Pancreas (tissue), 10 donors: ENCODE data around the gene AP3D1. TPM values are rescaled to one million over a fixed set of nuclear protein-coding genes. Genes with fewer than 3 reads are reported as not detected.

Experiments
- ATAC-seq, 4 donors: fragments of 200-7000 bp; cut with Tn5 transposase; one replicate each; pipeline versions ENCODE4 v1.8.0 to v1.9.1; 2020; ENCODE audit warnings: mild to moderate bottlenecking in 4 of 4, moderate library complexity in 4 of 4
- DNase-seq, 6 donors: peaks; one replicate each; pipeline ENCODE4 v3.0.0-alpha.2; 2020
- FAIRE-seq: peaks from 2 replicates; lab custom pipeline; 2012; peaks lifted over from hg19 to GRCh38; lab: Jason Lieb, UNC
- H3K27ac ChIP-seq, 4 donors: fragments of 200-600 bp; sonication (generic); 1 replicate in 3 of 4; 2 replicates in 1 of 4; pipeline versions ENCODE4 v1.5.0 to v1.8.0; 2020
- H3K27me3 ChIP-seq, 4 donors: fragments of 200-600 bp; one replicate each; pipeline ENCODE4 v1.8.0; 2021
- H3K36me3 ChIP-seq, 3 donors: fragments of 200-600 bp; sonication (generic) in 1 of 3; one replicate each; pipeline versions ENCODE4 v1.5.0 to v1.8.0; 2020 to 2021
- H3K4me1 ChIP-seq, 3 donors: fragments of 200-600 bp; one replicate each; pipeline ENCODE4 v1.8.0; 2021
- H3K4me3 ChIP-seq, 4 donors: fragments of 200-600 bp; sonication (generic) in 2 of 4; one replicate each; pipeline versions ENCODE4 v1.5.0 to v1.8.0; 2020 to 2021
- H3K9me3 ChIP-seq, 4 donors: fragments of 200-600 bp; one replicate each; pipeline ENCODE4 v1.8.0; 2021
- WGBS, 2 donors: extraction: QIAGEN DNeasy Blood & Tissue Kit; methylation state at CpG; one replicate each; pipeline ENCODE4 v1.1.7; 2013; 5-methylcytosine and 5-hydroxymethylcytosine counted together
- intact Hi-C, 3 donors: fragments of 100-400 bp; cut with DNase I; formaldehyde crosslinking; loops; one replicate each; pipeline versions ENCODE4 v1.11.1 to v1.14.2; 2022
- polyA plus RNA-seq, 2 donors: library from polyadenylated mRNA; stranded (reverse); fragments of 200-250 nt; gene quantifications; one replicate each; pipeline ENCODE4 v1.2.3, GENCODE V29; 2013
- total RNA-seq, 6 donors: library from RNA; stranded (reverse); fragmentation: NEBNext Ultra II Directional in 4 of 6; extraction: Animal tissue kit (Norgen Biotek cat#: 25700) in 4 of 6; gene quantifications; one replicate each; pipeline versions ENCODE4 v1.2.1 to v1.2.4, GENCODE V29; 2021 to 2023
- TF ChIP-seq, protein P1 (sequence below), 4 donors: fragments of 200-600 bp; sonication (generic) in 3 of 4; IDR thresholded peaks; one replicate each; pipeline versions ENCODE4 v1.5.0 to v1.8.0; 2021; ENCODE audit warnings: antibody characterized with exemption in 4 of 4
- donor health status: healthy with polysubstance abuse.
- donor health status: DM: no; HTN: no; CAD: no; lungs with moderate emphysema.
- donor health status: DM: no; HTN: no; CAD: no.
- donor health status: control.
- donor health status: control.
- donor health status: Bipolar disorder and iron deficiency.
- donor health status: DM: yes; HTN: yes; CAD: no.
- donor health status: DM: no; HTN: no; CAD: no.
- donor health status: DM: no; HTN: no; CAD: no.
- donor health status: DM: yes; HTN: yes; CAD: no.

The AP3D1 gene
- total and polyA plus RNA-seq, 8 donors: 75.2 to 105 (median 88.0) TPM

DNA sequence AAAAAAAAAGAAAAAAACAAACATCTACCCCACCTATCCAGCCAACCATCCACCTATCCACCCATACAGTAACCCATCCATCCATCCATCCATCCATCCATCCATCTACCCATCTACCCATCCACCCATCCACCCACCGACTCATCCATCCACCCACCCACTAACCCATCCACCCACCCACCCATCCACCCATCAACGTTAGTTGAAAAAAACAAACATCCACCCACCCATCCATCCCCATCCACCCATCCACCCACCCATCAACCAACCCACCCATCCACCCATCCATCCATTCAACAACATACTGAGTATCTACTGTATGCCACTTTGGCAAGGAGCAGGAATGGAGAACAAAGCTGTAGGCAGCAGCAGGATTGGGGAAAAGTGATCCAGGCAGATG is 6.1 kb upstream of the AP3D1 start:
- Histone ChIP-seq H3K4me1 (peaks cover 0 to 5% (median 0%) of the 10 kb centered on the region in 3 donors), H3K27ac (no peak overlapping the region), H3K4me3 (no peak overlapping the region), H3K36me3 (no peaks in the 10 kb centered on the region), H3K27me3 (no peaks in the 10 kb centered on the region), H3K9me3 (no peaks in the 10 kb centered on the region)
- ATAC-seq: no peak
- TF ChIP-seq, protein P1, sequence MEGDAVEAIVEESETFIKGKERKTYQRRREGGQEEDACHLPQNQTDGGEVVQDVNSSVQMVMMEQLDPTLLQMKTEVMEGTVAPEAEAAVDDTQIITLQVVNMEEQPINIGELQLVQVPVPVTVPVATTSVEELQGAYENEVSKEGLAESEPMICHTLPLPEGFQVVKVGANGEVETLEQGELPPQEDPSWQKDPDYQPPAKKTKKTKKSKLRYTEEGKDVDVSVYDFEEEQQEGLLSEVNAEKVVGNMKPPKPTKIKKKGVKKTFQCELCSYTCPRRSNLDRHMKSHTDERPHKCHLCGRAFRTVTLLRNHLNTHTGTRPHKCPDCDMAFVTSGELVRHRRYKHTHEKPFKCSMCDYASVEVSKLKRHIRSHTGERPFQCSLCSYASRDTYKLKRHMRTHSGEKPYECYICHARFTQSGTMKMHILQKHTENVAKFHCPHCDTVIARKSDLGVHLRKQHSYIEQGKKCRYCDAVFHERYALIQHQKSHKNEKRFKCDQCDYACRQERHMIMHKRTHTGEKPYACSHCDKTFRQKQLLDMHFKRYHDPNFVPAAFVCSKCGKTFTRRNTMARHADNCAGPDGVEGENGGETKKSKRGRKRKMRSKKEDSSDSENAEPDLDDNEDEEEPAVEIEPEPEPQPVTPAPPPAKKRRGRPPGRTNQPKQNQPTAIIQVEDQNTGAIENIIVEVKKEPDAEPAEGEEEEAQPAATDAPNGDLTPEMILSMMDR (IDR thresholded peaks at IDR 0.05): no peak
- no peak for FAIRE-seq
- intact Hi-C loops: loop anchor here in 1 of 3 donors (10.0 kb wide), 1 partner anchor 77 kb away; the partner anchor contains the start of genes PLEKHJ1 and SF3A2
- WGBS, 2 donors: 65% methylated on average over 2 of the region's 2 CpGs
- DNase-seq: no peak

GRCh38 chr19:2154587-2155075 is 3.3 kb upstream of the AP3D1 start:
- intact Hi-C loops: loop anchor here in 1 of 3 donors (10.0 kb wide), 1 partner anchor 80 kb away; the partner anchor contains the start of genes PLEKHJ1 and SF3A2
- FAIRE-seq (no peak), ATAC-seq (no peak), DNase-seq (no peak)
- 81 to 84% methylated on average over 10 of the region's 10 CpGs for WGBS, 2 donors
- Histone ChIP-seq H3K4me1 (peaks cover 0 to 8% (median 0%) of the 10 kb centered on the region in 3 donors), H3K27ac (peak overlapping the region in 1 of 4 donors; percentile 15), H3K9me3 (no peaks in the 10 kb centered on the region), H3K27me3 (no peaks in the 10 kb centered on the region), H3K4me3 (no peak overlapping the region), H3K36me3 (no peaks in the 10 kb centered on the region)
- TF ChIP-seq, protein P1 (IDR thresholded peaks at IDR 0.05): no peak

DNA sequence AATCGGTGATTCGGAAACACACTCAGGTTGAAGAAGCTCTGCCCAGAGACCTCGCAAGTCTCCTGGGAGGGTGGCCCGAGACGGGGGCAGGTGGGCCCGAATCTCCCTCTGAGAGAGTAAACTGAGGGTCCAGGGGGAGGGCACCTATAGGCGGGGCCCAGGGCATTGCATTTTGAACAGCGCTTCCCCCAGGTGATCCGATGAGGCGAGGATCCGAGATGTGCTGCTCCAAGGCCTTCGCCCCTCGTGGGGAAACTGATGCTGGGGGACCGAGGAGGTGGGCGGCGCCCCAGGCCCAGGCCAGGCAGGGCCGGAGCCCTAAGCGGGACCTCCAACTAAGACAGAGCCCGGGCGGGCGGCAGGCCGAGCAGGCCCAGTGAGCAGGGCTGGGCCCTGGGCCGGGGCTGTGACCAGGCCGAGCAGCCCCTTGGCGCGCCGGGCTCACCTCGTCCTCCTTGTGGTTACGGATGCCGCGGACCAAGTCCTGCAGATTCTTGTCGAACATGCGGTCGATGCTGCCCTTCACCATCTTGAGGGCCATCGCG is 500 bp downstream of the AP3D1 start:
- TF ChIP-seq, protein P1 (IDR thresholded peaks at IDR 0.05): no peak
- H3K4me1 ChIP-seq: peaks cover 0 to 21% (median 7%) of the 10 kb centered on the region in 3 donors
- peak overlapping the region; percentile 86 to 99 (median 96) for H3K4me3 ChIP-seq
- ATAC-seq (no peak), DNase-seq (peak in 5 of 6 donors; percentile 30 to 86 (median 67)), FAIRE-seq (no peak)
- WGBS, 2 donors: 0 to 1% methylated on average over 26 to 36 of the region's 36 CpGs
- H3K9me3 ChIP-seq: no peaks in the 10 kb centered on the region
- peak overlapping the region; percentile 53 to 76 (median 68) for H3K27ac ChIP-seq
- H3K36me3 ChIP-seq: no peaks in the 10 kb centered on the region
- no peaks in the 10 kb centered on the region for H3K27me3 ChIP-seq
- intact Hi-C loops: loop anchor here in 1 of 3 donors (10.0 kb wide), 1 partner anchor 84 kb away; the partner anchor contains the start of genes PLEKHJ1 and SF3A2

DNA sequence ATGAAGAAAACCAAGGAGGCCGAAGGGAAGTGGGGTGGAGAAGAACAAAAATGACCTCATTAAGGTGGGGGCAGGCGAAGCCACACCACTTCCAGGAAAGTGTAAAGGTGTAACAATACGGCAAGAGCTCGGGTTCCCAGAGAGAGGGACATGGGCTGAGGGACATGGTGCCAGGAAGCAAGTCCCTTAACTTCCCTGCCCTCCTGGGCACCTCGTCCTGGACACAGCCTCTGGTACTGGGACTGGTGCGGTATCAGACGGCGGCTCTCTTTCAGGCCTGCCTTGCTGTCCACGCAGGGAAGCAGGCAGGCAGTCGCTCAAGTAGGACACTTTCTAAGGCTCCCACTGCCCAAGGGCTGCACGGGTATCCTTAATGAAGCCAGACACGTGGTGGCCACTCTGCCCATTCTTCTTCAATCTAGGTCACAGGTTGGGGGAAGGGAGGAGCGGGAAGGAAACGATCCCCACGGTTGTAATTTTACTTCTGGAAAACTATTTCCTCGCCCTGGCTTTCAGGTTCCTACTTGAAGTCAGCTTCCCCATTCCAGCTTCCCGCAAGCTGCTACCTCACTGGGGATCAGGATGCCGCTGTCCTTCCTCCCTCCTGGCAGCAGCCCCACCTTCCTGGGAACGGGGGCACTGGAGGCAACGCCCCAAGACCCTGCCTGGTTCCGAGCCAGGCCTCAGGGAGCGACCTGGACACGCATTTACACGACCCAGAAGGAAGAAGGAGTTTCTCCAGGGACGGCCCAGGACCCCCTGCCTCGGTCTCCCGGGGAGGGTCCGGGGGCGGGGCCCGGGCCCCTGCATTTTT is 1.2 kb downstream of the AP3D1 start:
- Histone ChIP-seq H3K4me3 (peak overlapping the region; percentile 86 to 99 (median 96)), H3K27me3 (no peaks in the 10 kb centered on the region), H3K9me3 (no peaks in the 10 kb centered on the region), H3K27ac (peak overlapping the region; percentile 53 to 76 (median 68)), H3K36me3 (no peaks in the 10 kb centered on the region), H3K4me1 (peaks cover 0 to 21% (median 7%) of the 10 kb centered on the region in 3 donors)
- intact Hi-C loops: loop anchor here in 1 of 3 donors (10.0 kb wide), 1 partner anchor 85 kb away; the partner anchor contains the start of genes PLEKHJ1 and SF3A2
- ATAC-seq (peak in 1 of 4 donors; percentile 1), FAIRE-seq (no peak), DNase-seq (peak in 5 of 6 donors; percentile 39 to 81 (median 63))
- TF ChIP-seq, protein P1 (IDR thresholded peaks at IDR 0.05): no peak
- 4 to 5% methylated on average over 30 of the region's 30 CpGs for WGBS, 2 donors
